H1 (cell line): ENCODE data around the gene TMEM181. TPM values are rescaled to one million over a fixed set of nuclear protein-coding genes. Genes with fewer than 3 reads are reported as not detected.

ENCODE experiments used
- CBX5 ChIP-seq: fragments of 300-800, 300-1000 bp; sonication (generic); IDR thresholded peaks from 2 replicates; pipeline ENCODE4 v1.7.1; 2016; ENCODE audit warnings: antibody characterized with exemption, low read length, low read depth
- CHD7 ChIP-seq: fragments of 300-600 bp; sonication (generic); IDR thresholded peaks from 2 replicates; pipeline ENCODE4 v1.7.1; 2012; ENCODE audit warnings: low read length, moderate library complexity, mild to moderate bottlenecking, inconsistent platforms; ENCODE audit not compliant: insufficient replicate concordance
- EZH2 ChIP-seq: fragments of 200-600 bp; sonication (generic); IDR thresholded peaks from 2 replicates; pipeline ENCODE4 v1.7.1; 2012; ENCODE audit warnings: low read depth, mild to moderate bottlenecking, moderate library complexity, low read length, inconsistent platforms; ENCODE audit not compliant: severe bottlenecking
- FOSL1 ChIP-seq: IDR thresholded peaks from 2 replicates; pipeline ENCODE4 v1.6.1; 2011; ENCODE audit warnings: mild to moderate bottlenecking, low read depth, low read length, moderate library complexity; ENCODE audit not compliant: insufficient read depth
- NRF1 ChIP-seq: IDR thresholded peaks from 2 replicates; pipeline ENCODE4 v1.6.1; 2011; ENCODE audit warnings: mild to moderate bottlenecking, low read depth, low read length, improper control_type of control experiment
- SIN3A ChIP-seq, 2 experiments: IDR thresholded peaks in 1 of 2; conservative IDR thresholded peaks in 1 of 2; 2 replicates each; pipeline ENCODE4 v1.6.1; 2011 to 2012; ENCODE audit warnings: low read length in 2 of 2, improper control_type of control experiment in 1 of 2, low read depth in 1 of 2, mild to moderate bottlenecking in 1 of 2
- SIX5 ChIP-seq: IDR thresholded peaks from 2 replicates; pipeline ENCODE4 v1.6.1; 2011; ENCODE audit warnings: mild to moderate bottlenecking, low read depth, low read length
- SP2 ChIP-seq: IDR thresholded peaks from 2 replicates; pipeline ENCODE4 v1.6.1; 2012; ENCODE audit warnings: mild to moderate bottlenecking, low read length, inconsistent platforms
- SUZ12 ChIP-seq: fragments of 200-600 bp; sonication (generic); IDR thresholded peaks from 2 replicates; pipeline ENCODE4 v1.6.1; 2012; ENCODE audit warnings: mild to moderate bottlenecking, inconsistent platforms, low read length, moderate library complexity, mixed read lengths
- polyA plus RNA-seq, 7 experiments: library from polyadenylated mRNA; depleted of rRNA in 3 of 7; stranded (reverse) in 5 of 7; unstranded in 2 of 7; fragments of >200 nt in 5 of 7; fragments of 200-250 nt in 2 of 7; gene quantifications; 1 replicate in 5 of 7; 2 replicates in 1 of 7; 4 replicates in 1 of 7; pipeline versions ENCODE4 v1.2.1 to v1.2.3, GENCODE V29; 2011 to 2013; ENCODE audit warnings: missing spikeins in 2 of 7, mixed read lengths in 2 of 7
- total RNA-seq: library from RNA; stranded (reverse); fragmentation: NEBNext Ultra II Directional; extraction: Animal tissue kit (Norgen Biotek cat#: 25700); gene quantifications from 2 replicates; pipeline ENCODE4 v1.2.1, GENCODE V29; 2021

TMEM181 gene
- total and polyA plus RNA-seq, 2 of the 8 experiments (the other 6 are each of a cell fraction or from before 2014, with no cell fraction given) = 8.6 to 19.0 TPM

GRCh38 chr6:158626360-158627167 is 66.7 kb downstream of the TMEM181 start (continued):
- TF ChIP-seq CHD7 (no peak), SP2 (no peak), FOSL1 (no peak), EZH2 (no peak), SUZ12 (no peak), NRF1 (no peak), CBX5 (no peak), SIN3A (conservative IDR thresholded peaks at IDR 0.05 in 1 of 2, IDR thresholded peaks at IDR 0.05 in 1 of 2; ENCODE audit: low read depth in 1 of 2, low read length in 2 of 2) (no peak), SIX5 (no peak)
